GM21515 (cell line): ENCODE results near the gene LASP1NB.
"Not testable (repeated sequence)": the region's sequence is repeated elsewhere in the genome, so short reads cannot be mapped to it uniquely, and the experiment has no call there.

Experiments
- ATAC-seq: cut with Tn5 transposase; IDR thresholded peaks from one replicate; pipeline ENCODE4 v1.9.1; 2021; ENCODE audit not compliant: unreplicated experiment

Gene LASP1NB

DNA sequence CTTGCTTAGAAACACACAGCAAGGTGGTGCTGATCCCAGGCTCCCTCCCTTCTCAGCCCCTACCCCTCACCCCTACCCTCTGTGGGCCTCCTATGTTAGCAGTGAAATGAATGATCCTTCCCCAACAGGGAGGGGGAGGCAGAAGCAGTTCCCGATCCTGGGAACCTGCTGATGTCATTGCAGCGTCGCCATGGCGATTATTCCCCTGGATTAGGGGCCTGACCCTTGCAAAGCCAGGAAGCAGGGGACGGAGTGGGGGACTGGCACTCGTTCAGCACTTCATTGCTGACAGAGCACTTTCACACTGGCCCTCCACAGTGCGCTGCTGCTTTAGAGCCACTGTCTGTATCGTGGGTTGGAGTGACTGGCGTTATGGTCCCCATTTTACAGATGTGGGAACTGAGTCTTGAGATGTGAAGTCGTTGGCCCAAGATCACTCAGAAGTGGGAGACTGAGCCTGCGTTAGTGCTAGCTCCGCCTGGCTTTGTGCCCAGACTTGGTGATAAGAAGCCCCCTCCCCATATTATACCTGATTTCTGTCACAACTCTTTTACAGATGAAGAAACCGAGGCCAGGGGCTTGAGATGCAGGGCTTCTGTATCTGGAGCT, 29.0 kb upstream of the LASP1NB start:
- ATAC-seq = no peak

DNA sequence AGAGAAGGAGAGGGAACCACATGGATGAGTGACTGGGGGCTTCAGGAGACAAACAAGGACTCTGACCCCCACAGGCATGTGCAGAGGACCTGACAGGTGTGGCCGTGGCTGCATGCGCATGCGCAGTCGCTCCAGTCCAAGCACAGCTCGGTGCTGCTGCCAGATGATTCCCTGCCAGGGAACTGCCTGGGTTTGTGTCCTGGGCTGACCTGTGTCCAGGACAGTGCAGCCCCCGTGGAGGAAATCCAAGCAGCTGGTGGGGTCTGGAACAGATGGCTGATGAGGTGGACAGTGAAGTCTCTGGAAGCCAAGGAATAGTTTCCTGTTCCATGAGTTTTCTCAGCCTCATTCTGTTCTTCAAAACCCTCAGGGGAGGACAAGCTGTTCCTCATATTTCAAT, 28.2 kb upstream of the LASP1NB start:
- ATAC-seq = no peak

DNA sequence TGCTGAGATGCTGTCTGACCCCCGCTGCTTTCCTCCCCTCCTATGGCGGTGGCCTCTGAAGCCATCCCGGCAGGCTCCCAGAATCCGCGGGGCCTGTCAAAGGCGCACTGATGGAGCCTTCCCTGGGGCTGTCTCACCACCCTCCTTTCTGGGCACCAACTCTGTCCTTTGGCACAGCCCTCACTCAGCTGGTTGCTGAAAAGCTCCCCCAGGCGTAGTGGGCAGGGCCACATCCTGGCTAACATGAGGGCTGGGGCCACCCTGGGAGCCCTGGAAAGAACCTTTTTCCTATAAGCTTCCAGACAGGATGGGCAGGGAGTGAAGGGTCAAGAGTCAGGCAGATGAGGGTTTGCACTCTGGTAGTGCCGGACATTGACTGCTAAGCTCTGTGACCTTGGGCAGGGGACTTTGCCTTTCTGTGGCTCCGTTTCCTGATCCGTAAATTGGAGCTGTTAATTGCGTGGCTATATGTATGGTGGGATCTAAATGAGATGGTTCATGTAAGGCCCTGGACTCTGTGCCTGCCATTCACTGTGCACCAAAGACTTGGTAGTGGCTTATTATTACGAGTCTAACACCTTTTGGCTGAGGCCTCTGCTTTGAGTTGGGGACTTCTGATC, 27.6 kb upstream of the LASP1NB start:
- no peak for ATAC-seq

DNA sequence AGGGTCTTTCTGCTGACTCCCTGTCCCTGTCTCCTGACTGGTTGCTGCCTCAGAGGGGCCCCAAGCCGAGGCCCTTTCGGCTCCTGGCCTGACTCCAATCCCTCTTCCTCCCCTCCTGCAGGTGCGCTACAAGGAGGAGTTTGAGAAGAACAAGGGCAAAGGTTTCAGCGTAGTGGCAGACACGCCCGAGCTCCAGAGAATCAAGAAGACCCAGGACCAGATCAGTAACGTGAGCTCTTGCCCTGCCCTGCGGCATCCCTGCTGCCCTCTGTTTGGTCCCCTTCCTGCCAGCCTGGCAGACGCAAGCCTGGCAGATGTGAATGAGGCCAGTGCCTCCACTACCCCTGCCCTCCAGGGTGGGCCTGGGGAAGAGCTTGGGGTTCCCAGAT, 27.1 kb upstream of the LASP1NB start:
- peak; percentile 22 for ATAC-seq

GRCh38 chr17:38898812-38899348, 26.5 kb upstream of the LASP1NB start:
- peak; percentile 71 for ATAC-seq

- ATAC-seq = no peak
Measured at GRCh38 chr17:38899421-38899820, 26.0 kb upstream of the LASP1NB start.

DNA sequence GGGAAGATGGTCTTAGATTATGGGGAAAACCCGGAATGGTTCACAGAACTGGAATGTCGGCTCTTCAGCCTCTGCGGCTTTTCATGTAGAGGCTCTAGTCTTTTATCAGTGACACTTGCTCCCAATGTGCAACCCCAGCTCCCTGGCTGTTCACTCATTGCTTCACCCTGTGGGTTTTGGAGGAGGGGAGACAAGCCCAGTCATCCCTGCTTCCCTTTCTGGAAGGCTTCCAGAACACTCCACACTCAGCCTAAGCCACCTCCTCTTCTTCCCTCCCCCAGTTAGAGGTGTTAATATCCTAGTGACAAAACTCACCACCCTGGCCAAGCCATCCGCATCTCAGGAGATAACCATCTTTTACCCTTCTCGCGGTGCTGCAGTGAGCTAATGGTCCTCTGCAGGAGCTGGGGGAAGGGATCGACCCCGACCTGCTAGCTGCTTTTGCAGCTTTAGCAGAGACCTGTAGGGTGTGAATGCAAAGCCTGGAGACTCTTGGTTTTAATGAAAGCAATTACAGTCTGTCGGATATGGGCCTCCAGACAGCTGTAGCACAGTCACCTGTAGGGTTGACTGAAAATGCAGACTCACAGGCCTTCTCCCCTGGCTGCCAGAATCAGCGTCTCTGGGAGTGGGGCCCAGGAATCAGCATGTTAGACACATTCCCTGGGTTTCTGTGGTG, 24.3 kb upstream of the LASP1NB start:
- ATAC-seq = no peak

DNA sequence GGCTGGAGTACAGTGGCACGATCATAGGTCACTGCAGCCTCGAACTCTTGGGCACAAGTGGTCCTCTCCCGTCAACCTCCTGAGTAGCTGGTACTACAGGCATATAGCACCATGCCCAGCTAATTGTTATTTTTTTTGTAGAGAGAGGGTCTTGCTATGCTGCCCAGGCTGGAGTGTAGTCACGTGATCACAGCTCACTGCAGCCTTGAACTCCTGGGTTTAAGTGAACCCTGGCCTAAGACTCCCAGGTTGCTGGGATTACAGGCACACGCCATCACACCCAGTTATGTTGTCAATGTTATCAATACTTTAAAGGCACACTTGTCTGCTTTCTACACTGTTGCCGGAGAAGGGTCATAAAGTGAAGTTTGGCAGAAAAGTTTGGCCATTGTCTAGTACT, 22.0 kb upstream of the LASP1NB start:
- no peak for ATAC-seq

DNA sequence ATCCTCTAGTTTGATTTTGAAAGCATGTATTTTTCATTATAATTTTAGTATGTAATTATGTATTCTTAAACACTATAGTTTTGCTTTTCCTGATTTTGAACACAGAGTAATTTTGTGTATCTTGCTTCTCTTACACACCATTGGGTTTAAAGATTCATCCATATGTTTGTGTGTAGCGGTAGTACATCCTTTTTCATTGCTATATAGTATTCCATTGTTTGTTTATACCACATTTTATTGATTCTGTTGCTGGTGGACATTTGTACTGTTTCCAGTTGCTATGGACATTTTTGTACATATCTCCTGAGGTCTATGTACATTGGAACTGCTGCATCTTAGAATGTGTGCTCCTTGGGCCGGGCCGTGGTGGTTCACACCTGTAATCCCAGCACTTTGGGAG, 20.5 kb upstream of the LASP1NB start:
- ATAC-seq = no peak

DNA sequence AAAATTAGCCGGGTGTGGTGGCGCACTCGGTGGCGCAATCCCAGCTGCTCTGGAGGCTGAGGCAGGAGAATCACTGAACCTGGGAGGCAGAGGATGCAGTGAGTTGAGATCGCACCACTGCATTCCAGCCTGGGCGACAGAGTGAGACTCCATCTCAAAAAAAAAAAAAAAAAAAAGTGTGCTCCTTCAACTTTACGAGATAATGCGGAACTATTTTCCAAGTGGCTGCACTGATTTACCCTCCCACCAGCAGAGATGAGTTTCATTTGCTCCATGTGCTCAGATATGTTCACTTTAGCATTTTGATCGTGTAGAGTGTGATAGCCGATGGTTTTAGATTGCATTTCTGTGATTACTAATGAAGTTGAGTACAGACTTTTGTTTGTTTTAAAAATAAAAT, 20.0 kb upstream of the LASP1NB start:
- ATAC-seq = no peak

GRCh38 chr17:38906460-38907228, 18.8 kb upstream of the LASP1NB start:
- ATAC-seq = no peak

- no peak for ATAC-seq
Measured at GRCh38 chr17:38907930-38908675, 17.3 kb upstream of the LASP1NB start.

- ATAC-seq = no peak
Measured at GRCh38 chr17:38908676-38909181, 16.7 kb upstream of the LASP1NB start.

- ATAC-seq = no peak
Measured at GRCh38 chr17:38910325-38910724, 15.1 kb upstream of the LASP1NB start.

DNA sequence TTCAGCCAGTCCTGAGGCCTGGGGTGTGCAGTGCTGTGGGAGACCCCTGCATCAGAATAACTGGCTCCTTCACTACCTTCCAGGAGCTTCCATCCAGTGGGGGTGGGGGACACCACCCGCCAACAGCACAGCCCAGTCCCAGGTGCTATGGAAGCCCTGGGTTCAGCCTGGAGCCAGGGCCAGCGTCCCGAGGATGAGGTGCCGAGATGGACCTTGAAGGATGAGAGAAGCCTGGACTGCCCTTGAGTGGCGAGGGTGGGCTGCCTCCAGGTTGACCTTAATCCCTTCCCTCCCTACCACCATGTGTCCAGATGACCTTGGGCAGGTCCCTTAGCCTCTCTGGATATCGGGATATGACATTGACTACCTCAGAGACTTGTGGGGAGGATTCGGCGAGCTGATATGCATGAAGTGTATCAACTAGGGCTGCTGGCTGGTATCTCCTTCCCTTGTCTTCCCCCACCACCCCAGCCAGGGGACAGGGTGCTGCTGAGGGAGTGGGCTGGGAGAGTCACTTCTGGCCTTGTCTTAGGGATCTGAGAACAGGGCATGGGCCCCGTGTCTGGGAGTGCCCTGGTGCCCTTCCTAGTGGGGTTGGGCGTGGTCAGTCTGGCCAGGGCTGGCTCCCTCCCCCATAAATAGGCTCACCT, 14.2 kb upstream of the LASP1NB start:
- no peak for ATAC-seq

- not testable (repeated sequence) for ATAC-seq
Measured at GRCh38 chr17:38911731-38912081, 13.7 kb upstream of the LASP1NB start.

DNA sequence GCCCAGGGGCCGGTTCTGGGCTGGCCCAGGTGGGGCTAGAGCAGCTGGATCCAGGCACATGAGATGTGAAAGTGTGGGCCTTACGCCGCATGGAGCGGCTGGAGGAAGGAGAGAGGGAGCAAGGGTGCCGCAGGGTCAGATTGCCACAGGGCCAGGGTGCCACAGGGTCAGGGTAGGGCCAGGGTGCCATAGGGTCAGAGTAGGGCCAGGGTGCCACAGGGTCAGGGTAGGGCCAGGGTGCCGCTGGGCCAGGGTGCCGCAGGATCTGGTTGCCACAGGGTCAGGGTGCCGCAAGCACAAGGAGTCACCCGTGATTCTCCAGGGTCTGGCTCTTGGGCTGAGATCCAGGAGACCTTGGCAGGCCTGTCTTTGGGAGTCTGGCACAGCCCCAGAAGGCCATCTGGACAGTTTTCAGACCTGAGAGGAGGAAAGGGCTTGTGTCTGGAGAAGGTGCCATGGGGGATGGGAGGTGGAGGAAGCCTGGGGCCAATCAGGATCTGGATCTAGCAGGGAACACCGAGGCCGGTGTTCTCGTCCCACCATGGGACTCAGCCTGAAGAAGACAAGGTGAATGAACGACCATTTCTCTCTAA, 13.1 kb upstream of the LASP1NB start:
- ATAC-seq = no peak

DNA sequence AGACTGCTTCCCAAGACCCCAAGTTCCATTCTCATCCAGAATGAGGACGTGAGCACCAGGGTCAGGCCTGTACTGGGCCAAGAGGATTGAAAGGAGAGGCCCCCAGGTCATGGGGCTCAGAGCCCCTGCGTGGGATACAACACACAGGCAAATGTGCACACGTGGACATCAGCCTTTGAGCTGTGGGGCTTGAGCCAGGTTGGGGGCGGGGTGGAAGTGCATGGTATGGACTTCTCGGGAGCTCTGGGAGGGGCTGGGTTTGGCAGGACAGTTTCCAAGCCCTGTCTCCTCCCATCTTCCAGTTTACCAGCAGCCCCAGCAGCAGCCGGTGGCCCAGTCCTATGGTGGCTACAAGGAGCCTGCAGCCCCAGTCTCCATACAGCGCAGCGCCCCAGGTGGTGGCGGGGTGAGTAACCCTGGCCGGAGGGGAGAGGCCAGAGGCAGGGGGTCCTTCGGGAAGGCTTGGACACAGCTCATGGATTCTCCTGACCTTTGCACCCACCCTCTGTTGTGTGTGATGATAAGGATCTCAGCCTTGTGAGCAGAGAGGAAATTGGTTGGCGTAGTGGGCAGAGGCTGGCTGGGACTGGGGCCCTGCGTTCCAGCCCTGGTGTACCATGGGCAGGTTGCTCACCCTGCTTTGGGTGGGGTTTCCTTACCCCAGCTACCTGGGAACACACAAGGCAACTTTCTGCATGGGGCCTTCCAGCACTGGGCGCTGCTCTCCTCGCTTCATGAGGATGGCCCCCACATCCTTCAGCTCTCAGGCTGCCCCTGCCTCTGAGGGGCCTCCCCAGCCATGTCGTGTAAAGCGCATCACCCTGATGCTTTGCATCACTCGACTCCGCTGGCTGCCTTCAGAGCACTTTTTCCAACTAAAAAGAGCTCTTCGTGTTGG, 10.4 kb upstream of the LASP1NB start:
- ATAC-seq = no peak

DNA sequence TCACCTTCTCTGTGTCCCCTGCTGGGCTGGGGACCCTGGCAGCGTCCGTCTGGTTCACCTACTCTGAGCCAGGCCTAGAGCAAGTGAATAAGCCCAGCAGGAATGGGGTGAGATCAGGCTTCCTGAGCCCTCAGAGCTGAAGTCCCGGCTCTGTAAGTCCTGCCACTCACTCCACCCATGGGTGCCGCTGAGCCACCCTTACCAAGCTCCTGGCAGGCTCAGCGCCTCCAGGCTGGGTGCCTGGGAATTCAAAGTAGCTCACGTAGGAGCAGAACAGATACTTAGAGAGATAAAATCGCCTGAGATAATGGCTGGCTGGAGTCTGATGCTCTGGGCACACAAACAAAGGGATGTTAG, 9.8 kb upstream of the LASP1NB start:
- ATAC-seq = no peak
